Measurements from ENCODE around the gene TUBB4A. TPM values are rescaled to one million over a fixed set of nuclear protein-coding genes. Genes with fewer than 3 reads are reported as not detected.
"Not testable (repeated sequence)": the region's sequence is repeated elsewhere in the genome, so short reads cannot be mapped to it uniquely, and the experiment has no call there.

TUBB4A gene
- total RNA-seq (1 to 10 TPM in 2 of 5 donors, under 1 TPM in 1, not detected in 2; 0.89 to 3.9 (median 1.1) TPM), polyA plus RNA-seq (under 1 TPM in 2 of 3 donors, not detected in 1; 0.76 to 0.85 TPM)
- long read RNA-seq, donor 1, partial matches to known transcripts, result 0 of 2 reads
- long read RNA-seq, donor 1, other reads (novel, unspliced or antisense), result 0 of 2 reads
- long read RNA-seq, donor 2, partial matches to known transcripts, result 0 of 2 reads
- long read RNA-seq, donor 2, other reads (novel, unspliced or antisense), result 0 of 2 reads
- long read RNA-seq, donor 3, partial matches to known transcripts, result 0 of 1 reads
- long read RNA-seq, donor 3, other reads (novel, unspliced or antisense), result 0 of 1 reads
- long read RNA-seq, donor 4, result 0 reads
- long read RNA-seq, donor 5, transcript TUBB4A-201 (4 exons, 2,552 nt), result major isoform, 5 of 6 reads
- long read RNA-seq, donor 5, partial matches to known transcripts, result 0 of 6 reads
- long read RNA-seq, donor 5, other reads (novel, unspliced or antisense), result 0 of 6 reads
- long read RNA-seq, donor 6, transcript TUBB4A-201 (4 exons, 2,552 nt), result major isoform, 5 of 5 reads
- long read RNA-seq, donor 6, partial matches to known transcripts, result 0 of 5 reads
- long read RNA-seq, donor 6, other reads (novel, unspliced or antisense), result 0 of 5 reads
- long read RNA-seq, donor 7, transcript TUBB4A-201 (4 exons, 2,552 nt), result major isoform, 5 of 6 reads
- long read RNA-seq, donor 7, partial matches to known transcripts, result 0 of 6 reads
- long read RNA-seq, donor 7, other reads (novel, unspliced or antisense), result 0 of 6 reads
- long read RNA-seq, donor 8, partial matches to known transcripts, result 0 of 1 reads
- long read RNA-seq, donor 8, other reads (novel, unspliced or antisense), result 0 of 1 reads
- long read RNA-seq, donor 9, partial matches to known transcripts, result 0 of 4 reads
- long read RNA-seq, donor 9, other reads (novel, unspliced or antisense), result 0 of 4 reads
- long read RNA-seq, donor 10, partial matches to known transcripts, result 0 of 1 reads
- long read RNA-seq, donor 10, other reads (novel, unspliced or antisense), result 0 of 1 reads

DNA sequence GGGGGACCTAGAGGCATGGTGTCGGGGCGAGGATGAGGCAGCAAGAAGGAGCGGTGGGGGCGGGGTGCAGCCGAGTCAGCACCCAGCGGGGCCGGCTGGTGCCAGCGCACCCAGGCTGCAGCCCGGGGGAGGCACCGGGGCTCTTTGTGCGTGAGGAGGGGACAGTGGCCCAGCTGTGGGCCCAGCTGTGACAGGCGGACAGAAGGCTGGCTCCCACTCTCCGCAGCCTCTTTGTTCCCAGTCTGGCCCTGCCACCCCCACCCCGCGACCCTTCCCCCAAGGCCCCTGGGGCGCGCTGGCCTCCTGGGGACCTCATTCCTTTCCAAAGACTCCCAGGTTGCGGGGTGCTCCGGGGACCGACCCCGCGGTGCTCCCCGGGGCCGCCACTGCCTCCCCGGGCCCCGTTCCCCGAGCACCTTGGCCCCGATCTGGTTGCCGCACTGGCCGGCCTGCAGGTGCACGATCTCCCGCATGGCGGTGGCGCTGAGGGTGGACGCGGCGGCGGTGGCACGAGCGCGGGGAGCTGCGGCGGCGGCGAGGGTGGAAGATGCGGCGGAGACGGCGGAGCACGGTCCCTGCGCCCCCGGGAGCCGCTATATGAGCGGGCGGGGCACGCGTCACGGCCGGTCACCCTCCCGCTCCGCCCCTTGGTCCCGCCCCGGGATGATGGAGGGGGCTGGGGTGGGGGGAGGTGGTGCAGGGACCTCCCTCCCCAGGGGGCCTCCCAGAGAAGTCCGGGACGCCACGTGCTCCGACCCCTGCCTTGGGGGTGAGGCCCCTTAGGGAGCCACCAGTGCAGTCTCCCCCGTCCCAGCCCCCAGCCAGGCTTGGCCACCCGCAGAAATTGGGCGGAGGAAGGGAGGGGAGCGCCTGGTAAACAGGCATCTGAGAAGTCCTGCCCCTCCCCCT, at the start of gene TUBB4A:
Gene TUBB4A (minus strand): TSS at position 570 of the 909 bp plus-strand sequence. CDS start 97 bp downstream, at position 473.
- 1 to 4% (median 2%) methylated on average over 20 to 71 of the region's 71 CpGs for WGBS, 5 donors
- peak within 1 kb of the TSS; percentile 42 to 54 (median 46) for H3K4me3 ChIP-seq
- H3K27me3 ChIP-seq, result peaks cover 17 to 59% (median 27%) of the 10 kb centered on the region in 3 donors
- H3K36me3 ChIP-seq, result no peaks in the 10 kb centered on the region
- intact Hi-C loops (cut with DNase I; ENCODE audit: low total_unique reads), result no loop called here
- no peaks in the 10 kb centered on the region for H3K9me3 ChIP-seq
- DNase-seq, result peak in 1 of 2 donors; percentile 60
- peaks cover 9 to 13% (median 13%) of the 10 kb centered on the region in 4 donors for H3K4me1 ChIP-seq
- H3K27ac ChIP-seq, result no peak within 1 kb of the TSS
- TF ChIP-seq EP300 (IDR thresholded peaks at IDR 0.05) (no peak), POLR2A (IDR thresholded peaks at IDR 0.05) (no peak), POLR2AphosphoS5 (IDR thresholded peaks at IDR 0.05) (no peak)
- TF ChIP-seq, protein P1, sequence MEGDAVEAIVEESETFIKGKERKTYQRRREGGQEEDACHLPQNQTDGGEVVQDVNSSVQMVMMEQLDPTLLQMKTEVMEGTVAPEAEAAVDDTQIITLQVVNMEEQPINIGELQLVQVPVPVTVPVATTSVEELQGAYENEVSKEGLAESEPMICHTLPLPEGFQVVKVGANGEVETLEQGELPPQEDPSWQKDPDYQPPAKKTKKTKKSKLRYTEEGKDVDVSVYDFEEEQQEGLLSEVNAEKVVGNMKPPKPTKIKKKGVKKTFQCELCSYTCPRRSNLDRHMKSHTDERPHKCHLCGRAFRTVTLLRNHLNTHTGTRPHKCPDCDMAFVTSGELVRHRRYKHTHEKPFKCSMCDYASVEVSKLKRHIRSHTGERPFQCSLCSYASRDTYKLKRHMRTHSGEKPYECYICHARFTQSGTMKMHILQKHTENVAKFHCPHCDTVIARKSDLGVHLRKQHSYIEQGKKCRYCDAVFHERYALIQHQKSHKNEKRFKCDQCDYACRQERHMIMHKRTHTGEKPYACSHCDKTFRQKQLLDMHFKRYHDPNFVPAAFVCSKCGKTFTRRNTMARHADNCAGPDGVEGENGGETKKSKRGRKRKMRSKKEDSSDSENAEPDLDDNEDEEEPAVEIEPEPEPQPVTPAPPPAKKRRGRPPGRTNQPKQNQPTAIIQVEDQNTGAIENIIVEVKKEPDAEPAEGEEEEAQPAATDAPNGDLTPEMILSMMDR (IDR thresholded peaks at IDR 0.05), result no peak

DNA sequence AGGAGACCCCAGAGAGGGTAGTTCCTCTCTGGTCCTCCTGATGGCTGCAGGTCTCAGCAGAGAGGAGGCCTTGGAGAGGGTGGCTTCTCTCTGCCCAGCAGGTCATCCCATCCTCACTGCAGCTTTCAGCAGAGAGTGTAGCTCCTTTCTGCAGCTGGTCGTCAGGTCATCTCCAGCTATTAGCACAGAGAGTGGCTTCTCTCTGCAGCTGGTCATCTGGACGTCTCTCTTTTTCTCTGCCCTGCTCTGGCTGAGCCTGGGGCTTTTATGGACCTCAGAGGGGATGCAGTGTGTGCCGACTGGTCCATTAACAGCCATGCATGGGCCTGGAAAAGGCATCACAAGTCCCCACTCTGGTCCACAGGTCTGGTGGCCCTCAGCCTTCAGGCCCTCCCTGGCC, 49.0 kb upstream of the TUBB4A start:
- WGBS, 5 donors, result 82 to 92% (median 83%) methylated on average over 3 of the region's 3 CpGs
- intact Hi-C loops (cut with DNase I; ENCODE audit: low total_unique reads), result no loop called here
- no peak for TF ChIP-seq POLR2AphosphoS5 (IDR thresholded peaks at IDR 0.05)
- no peak for TF ChIP-seq POLR2A (IDR thresholded peaks at IDR 0.05)
- TF ChIP-seq EP300 (IDR thresholded peaks at IDR 0.05), result no peak
- TF ChIP-seq, protein P1 (IDR thresholded peaks at IDR 0.05), result no peak
- Histone ChIP-seq H3K36me3 (no peaks in the 10 kb centered on the region), H3K27me3 (peaks cover 0 to 19% (median 10%) of the 10 kb centered on the region in 3 donors), H3K9me3 (peaks cover 0 to 5% (median 2%) of the 10 kb centered on the region in 4 donors), H3K4me1 (no peaks in the 10 kb centered on the region), H3K4me3 (no peak overlapping the region), H3K27ac (no peak overlapping the region)
- DNase-seq, result no peak

DNA sequence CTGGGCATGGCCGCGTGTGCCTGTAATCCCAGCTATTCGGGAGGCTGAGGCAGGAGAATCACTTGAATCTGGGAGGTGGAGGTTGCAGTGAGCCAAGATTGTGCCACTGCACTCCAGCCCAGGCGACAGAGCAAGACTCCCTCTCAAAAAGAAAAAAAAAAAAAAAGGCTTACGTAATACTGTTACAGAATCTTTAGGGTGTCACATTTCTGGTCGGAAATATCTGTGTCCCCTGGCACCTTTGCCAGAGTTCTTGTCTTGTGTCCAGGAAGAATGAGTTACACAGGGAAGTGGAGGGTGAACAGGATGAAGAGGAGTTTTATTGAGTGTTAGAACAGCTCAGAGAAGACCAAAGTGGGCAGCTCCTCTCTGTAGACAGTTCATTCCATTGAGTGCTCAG, 48.6 kb upstream of the TUBB4A start:
- intact Hi-C loops (cut with DNase I; ENCODE audit: low total_unique reads); H3K27ac ChIP-seq; H3K36me3 ChIP-seq; H3K4me1 ChIP-seq; H3K4me3 ChIP-seq; H3K9me3 ChIP-seq; DNase-seq: not testable (repeated sequence)
- 82 to 88% (median 87%) methylated on average over 6 of the region's 6 CpGs for WGBS, 5 donors
- peaks cover 0 to 19% (median 10%) of the 10 kb centered on the region in 3 donors for H3K27me3 ChIP-seq

DNA sequence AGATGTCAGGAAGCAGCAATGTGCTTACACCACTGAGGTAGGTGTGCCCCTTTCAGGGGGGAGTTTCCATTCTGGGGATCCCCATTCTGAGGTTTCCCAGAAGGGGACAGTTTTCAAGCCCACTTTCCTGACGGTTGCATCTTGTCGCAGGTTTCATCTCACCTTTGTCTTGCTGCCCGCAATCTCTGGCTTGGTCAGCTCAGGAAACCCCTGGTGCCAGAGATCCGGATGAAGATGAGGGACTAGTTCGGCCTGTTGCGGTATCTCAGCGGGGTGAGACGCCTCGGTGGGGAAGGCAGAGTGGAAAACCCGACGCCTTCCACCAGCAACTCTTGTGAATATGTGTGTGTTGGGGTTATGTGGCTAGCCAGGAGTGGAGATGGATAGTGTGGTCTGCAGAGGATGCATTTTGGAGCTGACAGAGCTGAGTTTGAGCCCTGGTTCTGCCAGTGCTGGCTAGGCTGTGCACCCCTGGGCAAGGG, 41.8 kb upstream of the TUBB4A start:
- WGBS, 5 donors, result 65 to 80% (median 73%) methylated on average over 11 of the region's 11 CpGs
- TF ChIP-seq POLR2A (IDR thresholded peaks at IDR 0.05) (no peak), EP300 (IDR thresholded peaks at IDR 0.05) (no peak), POLR2AphosphoS5 (IDR thresholded peaks at IDR 0.05) (no peak)
- TF ChIP-seq, protein P1 (IDR thresholded peaks at IDR 0.05), result no peak
- DNase-seq, result no peak
- H3K9me3 ChIP-seq, result peaks cover 0 to 5% (median 2%) of the 10 kb centered on the region in 4 donors
- H3K4me3 ChIP-seq, result no peak overlapping the region
- peaks cover 0 to 16% (median 0%) of the 10 kb centered on the region in 3 donors for H3K27me3 ChIP-seq
- intact Hi-C loops (cut with DNase I; ENCODE audit: low total_unique reads), result no loop called here
- no peaks in the 10 kb centered on the region for H3K36me3 ChIP-seq
- H3K27ac ChIP-seq, result no peak overlapping the region
- no peaks in the 10 kb centered on the region for H3K4me1 ChIP-seq
